ENCODE measurements around the gene RAD21L1.

RAD21L1 gene

GRCh38 chr20:1299522-1299921, 73.7 kb downstream of the RAD21L1 start:
- no peak overlapping the region for H3K4me2 ChIP-seq (ENCODE audit: low read depth, low read length, poor library complexity, severe bottlenecking)
- no peaks in the 10 kb centered on the region for H3F3A ChIP-seq (ENCODE audit: insufficient read depth)
- no peak overlapping the region for H3K27ac ChIP-seq (ENCODE audit: low read depth, low read length)
- H3K9me2 ChIP-seq (replicated peaks; ENCODE audit: insufficient read depth, low read length): no peaks in the 10 kb centered on the region
- H3K4me3 ChIP-seq (ENCODE audit: insufficient read depth, low read length, poor library complexity, severe bottlenecking): no peak overlapping the region
- H3K36me3 ChIP-seq (ENCODE audit: low read length): no peaks in the 10 kb centered on the region
- no peaks in the 10 kb centered on the region for H4K20me1 ChIP-seq (ENCODE audit: low read depth, low read length)
- H2AFZ ChIP-seq (ENCODE audit: low read depth, low read length, severe bottlenecking): no peak overlapping the region
- H3K79me2 ChIP-seq (ENCODE audit: insufficient read depth, low read length): no peaks in the 10 kb centered on the region
- no peak for TF ChIP-seq CTCF (IDR thresholded peaks at IDR 0.05; ENCODE audit: insufficient read depth, low read length, poor library complexity, severe bottlenecking)
- TF ChIP-seq EZH2phosphoT487 (conservative IDR thresholded peaks at IDR 0.05; ENCODE audit: low read length): no peak
- no peak overlapping the region for H3K9ac ChIP-seq (ENCODE audit: low read length)
- H3K27me3 ChIP-seq (ENCODE audit: low read length): no peaks in the 10 kb centered on the region
- no peaks in the 10 kb centered on the region for H3K9me3 ChIP-seq (ENCODE audit: insufficient read depth, low read length)

- no peaks in the 10 kb centered on the region for H3K9me3 ChIP-seq (ENCODE audit: insufficient read depth, low read length)
- no peaks in the 10 kb centered on the region for H3K36me3 ChIP-seq (ENCODE audit: low read length)
- H3K79me2 ChIP-seq (ENCODE audit: insufficient read depth, low read length): no peaks in the 10 kb centered on the region
- H3K4me2 ChIP-seq (ENCODE audit: low read depth, low read length, poor library complexity, severe bottlenecking): no peak overlapping the region
- no peaks in the 10 kb centered on the region for H4K20me1 ChIP-seq (ENCODE audit: low read depth, low read length)
- no peak for TF ChIP-seq CTCF (IDR thresholded peaks at IDR 0.05; ENCODE audit: insufficient read depth, low read length, poor library complexity, severe bottlenecking)
- no peak for TF ChIP-seq EZH2phosphoT487 (conservative IDR thresholded peaks at IDR 0.05; ENCODE audit: low read length)
- no peak overlapping the region for H3K4me3 ChIP-seq (ENCODE audit: insufficient read depth, low read length, poor library complexity, severe bottlenecking)
- H3K9ac ChIP-seq (ENCODE audit: low read length): no peak overlapping the region
- no peaks in the 10 kb centered on the region for H3F3A ChIP-seq (ENCODE audit: insufficient read depth)
- H3K27ac ChIP-seq (ENCODE audit: low read depth, low read length): no peak overlapping the region
- H3K27me3 ChIP-seq (ENCODE audit: low read length): no peaks in the 10 kb centered on the region
- no peaks in the 10 kb centered on the region for H3K9me2 ChIP-seq (replicated peaks; ENCODE audit: insufficient read depth, low read length)
- H2AFZ ChIP-seq (ENCODE audit: low read depth, low read length, severe bottlenecking): no peak overlapping the region
Observed at GRCh38 chr20:1300083-1300840, 74.4 kb downstream of the RAD21L1 start.

GRCh38 chr20:1301031-1301529, 75.2 kb downstream of the RAD21L1 start:
- Histone ChIP-seq H2AFZ (ENCODE audit: low read depth, low read length, severe bottlenecking) (no peak overlapping the region), H4K20me1 (ENCODE audit: low read depth, low read length) (no peaks in the 10 kb centered on the region), H3K79me2 (ENCODE audit: insufficient read depth, low read length) (no peaks in the 10 kb centered on the region), H3K4me2 (ENCODE audit: low read depth, low read length, poor library complexity, severe bottlenecking) (no peak overlapping the region), H3K9ac (ENCODE audit: low read length) (no peak overlapping the region), H3K9me2 (replicated peaks; ENCODE audit: insufficient read depth, low read length) (no peaks in the 10 kb centered on the region), H3K27me3 (ENCODE audit: low read length) (no peaks in the 10 kb centered on the region), H3F3A (ENCODE audit: insufficient read depth) (no peaks in the 10 kb centered on the region), H3K4me3 (ENCODE audit: insufficient read depth, low read length, poor library complexity, severe bottlenecking) (no peak overlapping the region), H3K27ac (ENCODE audit: low read depth, low read length) (no peak overlapping the region), H3K36me3 (ENCODE audit: low read length) (no peaks in the 10 kb centered on the region), H3K9me3 (ENCODE audit: insufficient read depth, low read length) (no peaks in the 10 kb centered on the region)
- no peak for TF ChIP-seq EZH2phosphoT487 (conservative IDR thresholded peaks at IDR 0.05; ENCODE audit: low read length)
- TF ChIP-seq CTCF (IDR thresholded peaks at IDR 0.05; ENCODE audit: insufficient read depth, low read length, poor library complexity, severe bottlenecking): no peak
